ENCODE measurements around the gene COLGALT1.
"Not testable (repeated sequence)": the region's sequence is repeated elsewhere in the genome, so short reads cannot be mapped to it uniquely, and the experiment has no call there.

The COLGALT1 gene

DNA sequence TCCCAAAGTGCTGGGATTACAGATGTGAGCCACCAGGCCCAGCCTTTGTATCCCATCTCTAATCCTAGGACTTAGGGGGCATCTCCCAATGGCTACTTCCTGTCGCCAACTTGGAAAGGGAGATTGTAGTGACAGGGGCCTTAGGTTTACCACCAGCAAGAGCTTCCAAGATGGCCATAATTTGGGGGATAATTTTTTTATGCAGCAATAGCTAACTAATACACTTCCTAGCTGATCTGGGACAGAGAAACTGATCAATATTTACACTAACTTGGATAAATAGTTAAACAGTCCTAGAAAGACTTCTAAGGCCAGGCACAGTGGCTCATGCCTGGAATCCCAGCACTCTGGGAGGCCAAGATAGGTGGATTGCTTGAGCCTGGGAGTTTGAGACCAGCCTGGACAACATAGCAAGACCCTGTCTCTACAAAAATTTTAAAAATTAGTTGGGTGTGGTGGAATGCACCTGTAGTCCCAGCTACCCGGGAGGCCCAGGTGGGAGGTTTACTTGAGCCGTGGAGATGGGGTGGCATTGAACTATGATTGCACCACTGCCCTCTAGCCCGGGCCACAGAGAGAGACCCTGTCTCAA is 5.3 kb upstream of the COLGALT1 start:
- Histone ChIP-seq H3K4me2 (ENCODE audit: low read length) (no peak overlapping the region), H3K36me3 (ENCODE audit: control insufficient read depth, low read length) (peaks cover 21% of the 10 kb centered on the region), H4K20me1 (ENCODE audit: control insufficient read depth, insufficient read depth, low read depth, low read length) (no peaks in the 10 kb centered on the region), H3K9me3 (ENCODE audit: control insufficient read depth, insufficient read depth, low read length) (no peaks in the 10 kb centered on the region), H3K27ac (ENCODE audit: low read depth, low read length) (no peak overlapping the region), H3K4me1 (ENCODE audit: control insufficient read depth, low read length) (peaks cover 9% of the 10 kb centered on the region), H3K27me3 (ENCODE audit: control insufficient read depth, low read length) (no peaks in the 10 kb centered on the region), H3F3A (ENCODE audit: control insufficient read depth, insufficient read depth) (peaks cover 12% of the 10 kb centered on the region), H3K79me2 (ENCODE audit: control insufficient read depth, low read length) (no peaks in the 10 kb centered on the region), H3K9me2 (replicated peaks; ENCODE audit: control insufficient read depth, low read length) (no peaks in the 10 kb centered on the region), H3K4me3 (ENCODE audit: low read length) (no peak overlapping the region)
- no peak for TF ChIP-seq EZH2phosphoT487 (IDR thresholded peaks at IDR 0.05; ENCODE audit: borderline replicate concordance, low read length)
- TF ChIP-seq, protein P1, sequence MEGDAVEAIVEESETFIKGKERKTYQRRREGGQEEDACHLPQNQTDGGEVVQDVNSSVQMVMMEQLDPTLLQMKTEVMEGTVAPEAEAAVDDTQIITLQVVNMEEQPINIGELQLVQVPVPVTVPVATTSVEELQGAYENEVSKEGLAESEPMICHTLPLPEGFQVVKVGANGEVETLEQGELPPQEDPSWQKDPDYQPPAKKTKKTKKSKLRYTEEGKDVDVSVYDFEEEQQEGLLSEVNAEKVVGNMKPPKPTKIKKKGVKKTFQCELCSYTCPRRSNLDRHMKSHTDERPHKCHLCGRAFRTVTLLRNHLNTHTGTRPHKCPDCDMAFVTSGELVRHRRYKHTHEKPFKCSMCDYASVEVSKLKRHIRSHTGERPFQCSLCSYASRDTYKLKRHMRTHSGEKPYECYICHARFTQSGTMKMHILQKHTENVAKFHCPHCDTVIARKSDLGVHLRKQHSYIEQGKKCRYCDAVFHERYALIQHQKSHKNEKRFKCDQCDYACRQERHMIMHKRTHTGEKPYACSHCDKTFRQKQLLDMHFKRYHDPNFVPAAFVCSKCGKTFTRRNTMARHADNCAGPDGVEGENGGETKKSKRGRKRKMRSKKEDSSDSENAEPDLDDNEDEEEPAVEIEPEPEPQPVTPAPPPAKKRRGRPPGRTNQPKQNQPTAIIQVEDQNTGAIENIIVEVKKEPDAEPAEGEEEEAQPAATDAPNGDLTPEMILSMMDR (IDR thresholded peaks at IDR 0.05; ENCODE audit: low read depth, low read length, poor library complexity, severe bottlenecking) = no peak

DNA sequence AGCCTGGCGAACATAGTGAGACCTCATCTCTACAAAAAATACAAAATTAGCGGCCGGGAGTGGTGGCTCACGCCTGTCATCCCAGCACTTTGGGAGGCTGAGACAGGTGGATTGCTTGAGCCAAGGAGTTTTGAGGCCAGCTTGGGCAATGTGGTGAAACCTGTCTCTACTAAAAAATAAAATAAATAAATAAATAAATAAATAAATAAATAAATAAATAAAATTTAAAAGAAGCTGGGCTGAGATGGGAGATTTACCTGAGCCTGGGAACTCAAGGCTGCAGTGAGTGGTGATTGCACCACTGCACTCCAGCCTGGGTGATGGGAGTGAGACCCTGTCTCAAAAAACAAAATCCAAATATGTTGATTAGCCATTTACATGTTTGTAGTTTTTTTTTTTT is 2.7 kb upstream of the COLGALT1 start:
- not testable (repeated sequence) for H3K27me3 ChIP-seq (ENCODE audit: control insufficient read depth, low read length); H3K27ac ChIP-seq (ENCODE audit: low read depth, low read length); H3K4me2 ChIP-seq (ENCODE audit: low read length); H3K9me3 ChIP-seq (ENCODE audit: control insufficient read depth, insufficient read depth, low read length); H3K4me3 ChIP-seq (ENCODE audit: low read length); H3K9me2 ChIP-seq (replicated peaks; ENCODE audit: control insufficient read depth, low read length); H4K20me1 ChIP-seq (ENCODE audit: control insufficient read depth, insufficient read depth, low read depth, low read length)
- Histone ChIP-seq H3K4me1 (ENCODE audit: control insufficient read depth, low read length) (peaks cover 21% of the 10 kb centered on the region), H3F3A (ENCODE audit: control insufficient read depth, insufficient read depth) (peaks cover 12% of the 10 kb centered on the region), H3K36me3 (ENCODE audit: control insufficient read depth, low read length) (peaks cover 31% of the 10 kb centered on the region), H3K79me2 (ENCODE audit: control insufficient read depth, low read length) (peaks cover 21% of the 10 kb centered on the region)

DNA sequence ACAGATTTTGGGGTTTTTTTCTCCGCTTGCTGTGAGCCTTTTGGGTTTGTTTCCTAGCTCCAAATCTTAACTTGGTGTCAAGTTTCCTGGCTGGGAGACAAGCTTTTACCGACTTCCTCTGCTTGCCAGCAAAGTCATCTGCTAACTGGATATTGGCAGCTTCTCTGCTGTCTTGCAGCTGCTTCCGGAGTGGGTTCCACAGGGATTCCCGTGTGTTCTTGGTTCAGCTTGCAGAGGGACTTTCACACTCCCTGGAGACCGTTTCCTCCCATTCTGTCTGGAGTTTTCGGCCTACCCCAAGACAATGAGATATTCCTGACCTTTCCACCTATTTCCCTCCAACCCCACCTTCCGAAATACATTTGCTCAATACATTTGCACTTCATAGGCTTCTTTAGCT is 2.2 kb upstream of the COLGALT1 start:
- H3K27ac ChIP-seq (ENCODE audit: low read depth, low read length) = no peak overlapping the region
- peaks cover 12% of the 10 kb centered on the region for H3F3A ChIP-seq (ENCODE audit: control insufficient read depth, insufficient read depth)
- peaks cover 21% of the 10 kb centered on the region for H3K4me1 ChIP-seq (ENCODE audit: control insufficient read depth, low read length)
- no peaks in the 10 kb centered on the region for H3K27me3 ChIP-seq (ENCODE audit: control insufficient read depth, low read length)
- no peaks in the 10 kb centered on the region for H4K20me1 ChIP-seq (ENCODE audit: control insufficient read depth, insufficient read depth, low read depth, low read length)
- H3K79me2 ChIP-seq (ENCODE audit: control insufficient read depth, low read length) = peaks cover 21% of the 10 kb centered on the region
- H3K9me3 ChIP-seq (ENCODE audit: control insufficient read depth, insufficient read depth, low read length) = no peaks in the 10 kb centered on the region
- no peak overlapping the region for H3K4me3 ChIP-seq (ENCODE audit: low read length)
- H3K4me2 ChIP-seq (ENCODE audit: low read length) = no peak overlapping the region
- TF ChIP-seq, protein P1 (IDR thresholded peaks at IDR 0.05; ENCODE audit: low read depth, low read length, poor library complexity, severe bottlenecking) = no peak
- H3K9me2 ChIP-seq (replicated peaks; ENCODE audit: control insufficient read depth, low read length) = no peaks in the 10 kb centered on the region
- peaks cover 28% of the 10 kb centered on the region for H3K36me3 ChIP-seq (ENCODE audit: control insufficient read depth, low read length)

DNA sequence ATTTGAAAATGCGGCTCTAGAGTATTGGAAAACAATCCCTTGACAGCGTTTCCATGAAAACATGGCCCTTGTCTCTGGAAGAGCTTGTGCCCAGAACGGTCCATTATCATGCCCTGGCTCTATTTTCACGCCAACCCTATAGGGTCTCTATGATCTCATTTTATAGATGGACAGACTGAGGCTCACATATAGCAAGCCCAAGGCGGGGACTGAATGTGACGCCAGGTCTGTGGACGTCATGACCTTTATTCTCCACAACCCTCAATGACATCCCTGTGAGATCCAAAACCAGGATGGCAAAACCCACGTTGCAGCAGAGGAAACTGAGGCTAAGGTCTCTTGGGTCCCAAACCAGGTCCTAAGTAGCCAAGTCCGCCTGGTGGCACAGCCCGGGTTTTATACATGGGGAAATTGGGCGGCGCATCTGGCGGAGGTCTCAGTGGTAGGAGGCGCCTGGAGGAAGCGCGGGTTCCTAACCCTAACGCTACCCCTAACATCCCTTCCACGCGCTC is 425 bp upstream of the COLGALT1 start:
- TF ChIP-seq, protein P1 (IDR thresholded peaks at IDR 0.05; ENCODE audit: low read depth, low read length, poor library complexity, severe bottlenecking) = no peak
- Histone ChIP-seq H3F3A (ENCODE audit: control insufficient read depth, insufficient read depth) (peaks cover 12% of the 10 kb centered on the region), H3K27ac (ENCODE audit: low read depth, low read length) (no peak overlapping the region), H3K4me1 (ENCODE audit: control insufficient read depth, low read length) (peaks cover 21% of the 10 kb centered on the region), H3K36me3 (ENCODE audit: control insufficient read depth, low read length) (peaks cover 35% of the 10 kb centered on the region), H3K4me3 (ENCODE audit: low read length) (peak overlapping the region; percentile 96), H3K9me3 (ENCODE audit: control insufficient read depth, insufficient read depth, low read length) (no peaks in the 10 kb centered on the region), H4K20me1 (ENCODE audit: control insufficient read depth, insufficient read depth, low read depth, low read length) (no peaks in the 10 kb centered on the region), H3K27me3 (ENCODE audit: control insufficient read depth, low read length) (no peaks in the 10 kb centered on the region), H3K9me2 (replicated peaks; ENCODE audit: control insufficient read depth, low read length) (no peaks in the 10 kb centered on the region), H3K79me2 (ENCODE audit: control insufficient read depth, low read length) (peaks cover 37% of the 10 kb centered on the region), H3K4me2 (ENCODE audit: low read length) (peak overlapping the region; percentile 75)
